ENCODE data around the gene SLC19A1. TPM values are rescaled to one million over a fixed set of nuclear protein-coding genes. Genes with fewer than 3 reads are reported as not detected.
A peak's percentile ranks its signal among the peaks of the same experiment; 100 is the strongest.

SLC19A1 gene
- total RNA-seq, 1 donor from 2014 or later, result 28.2 TPM

DNA sequence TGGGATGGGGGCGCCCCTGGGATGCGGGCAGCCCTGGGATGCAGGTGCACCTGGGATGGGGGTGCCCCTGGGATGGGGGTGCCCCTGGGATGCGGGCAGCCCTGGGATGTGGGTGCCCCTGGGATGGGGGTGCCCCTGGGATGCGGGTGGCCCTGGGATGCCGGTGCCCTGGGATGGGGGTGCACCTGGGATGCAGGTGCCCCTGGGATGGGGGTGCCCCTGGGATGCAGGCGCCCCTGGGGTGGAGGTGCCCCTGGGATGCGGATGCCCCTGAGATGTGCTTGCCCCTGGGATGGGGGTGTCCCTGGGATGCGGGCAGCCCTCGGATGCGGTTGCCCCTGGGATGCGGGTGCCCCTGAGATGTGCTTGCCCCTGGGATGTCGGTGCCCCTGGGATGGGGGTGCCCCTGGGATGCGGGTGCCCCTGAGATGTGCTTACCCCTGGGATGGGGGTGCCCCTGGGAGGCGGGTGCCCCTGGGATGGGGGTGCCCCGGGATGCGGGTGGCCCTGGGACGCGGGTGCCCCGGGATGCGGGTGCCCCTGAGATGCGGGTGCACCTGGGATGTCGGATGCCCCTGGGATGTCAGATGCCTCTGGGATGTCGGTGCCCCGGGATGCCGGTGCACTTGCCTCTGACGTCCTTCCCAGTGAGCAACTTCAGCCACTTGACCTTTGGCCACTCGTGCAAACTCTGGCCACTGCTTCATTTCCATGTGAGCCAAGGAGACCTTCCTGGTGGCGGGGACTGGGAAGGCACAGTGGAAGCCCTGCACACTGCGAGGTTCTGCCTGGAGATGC lies 37.3 kb upstream of the SLC19A1 start:
- no peaks in the 10 kb centered on the region for H3K36me3 Mint-ChIP-seq
- TF ChIP-seq, protein P1, sequence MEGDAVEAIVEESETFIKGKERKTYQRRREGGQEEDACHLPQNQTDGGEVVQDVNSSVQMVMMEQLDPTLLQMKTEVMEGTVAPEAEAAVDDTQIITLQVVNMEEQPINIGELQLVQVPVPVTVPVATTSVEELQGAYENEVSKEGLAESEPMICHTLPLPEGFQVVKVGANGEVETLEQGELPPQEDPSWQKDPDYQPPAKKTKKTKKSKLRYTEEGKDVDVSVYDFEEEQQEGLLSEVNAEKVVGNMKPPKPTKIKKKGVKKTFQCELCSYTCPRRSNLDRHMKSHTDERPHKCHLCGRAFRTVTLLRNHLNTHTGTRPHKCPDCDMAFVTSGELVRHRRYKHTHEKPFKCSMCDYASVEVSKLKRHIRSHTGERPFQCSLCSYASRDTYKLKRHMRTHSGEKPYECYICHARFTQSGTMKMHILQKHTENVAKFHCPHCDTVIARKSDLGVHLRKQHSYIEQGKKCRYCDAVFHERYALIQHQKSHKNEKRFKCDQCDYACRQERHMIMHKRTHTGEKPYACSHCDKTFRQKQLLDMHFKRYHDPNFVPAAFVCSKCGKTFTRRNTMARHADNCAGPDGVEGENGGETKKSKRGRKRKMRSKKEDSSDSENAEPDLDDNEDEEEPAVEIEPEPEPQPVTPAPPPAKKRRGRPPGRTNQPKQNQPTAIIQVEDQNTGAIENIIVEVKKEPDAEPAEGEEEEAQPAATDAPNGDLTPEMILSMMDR (conservative IDR thresholded peaks at IDR 0.05), result no peak
- DNase-seq (ENCODE audit: extremely low spot score, unreplicated experiment), result peak; percentile 65
- no peaks in the 10 kb centered on the region for H3K4me1 Mint-ChIP-seq (ENCODE audit: unreplicated experiment)
- H3K27ac Mint-ChIP-seq, result no peak overlapping the region
- H3K4me3 Mint-ChIP-seq, result no peak overlapping the region
- peaks cover 6% of the 10 kb centered on the region for H3K27me3 Mint-ChIP-seq
- H3K9me3 Mint-ChIP-seq, result no peaks in the 10 kb centered on the region

DNA sequence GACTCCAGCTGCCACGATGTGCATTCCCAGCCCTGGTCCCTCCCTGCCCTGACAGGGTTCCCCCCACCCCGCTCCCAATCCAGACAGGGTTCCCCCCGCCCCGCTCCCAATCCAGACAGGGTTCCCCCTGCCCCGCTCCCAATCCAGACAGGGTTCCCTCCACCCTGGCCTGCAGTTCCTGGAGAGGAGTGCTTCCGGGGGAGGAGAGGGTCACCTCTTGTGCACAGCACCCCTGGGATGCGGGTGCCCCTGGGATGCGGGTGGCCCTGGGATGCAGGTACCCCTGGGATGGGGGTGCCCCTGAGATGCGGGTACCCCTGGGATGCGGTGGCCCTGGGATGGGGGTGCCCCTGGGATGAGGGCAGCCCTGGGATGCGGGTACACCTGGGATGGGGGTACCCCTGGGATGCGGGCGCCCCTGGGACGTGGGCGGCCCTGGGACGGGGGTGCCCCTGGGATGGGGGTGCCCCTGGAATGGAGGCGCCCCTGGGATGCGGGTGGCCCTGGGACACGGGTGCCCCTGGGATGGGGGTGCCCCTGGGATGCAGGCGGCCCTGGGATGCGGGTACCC lies 36.7 kb upstream of the SLC19A1 start:
- peaks cover 6% of the 10 kb centered on the region for H3K27me3 Mint-ChIP-seq
- DNase-seq (ENCODE audit: extremely low spot score, unreplicated experiment), result peak; percentile 64
- H3K36me3 Mint-ChIP-seq, result no peaks in the 10 kb centered on the region
- H3K27ac Mint-ChIP-seq, result no peak overlapping the region
- no peak overlapping the region for H3K4me3 Mint-ChIP-seq
- TF ChIP-seq, protein P1 (conservative IDR thresholded peaks at IDR 0.05), result no peak
- H3K9me3 Mint-ChIP-seq, result no peaks in the 10 kb centered on the region
- H3K4me1 Mint-ChIP-seq (ENCODE audit: unreplicated experiment), result no peaks in the 10 kb centered on the region

DNA sequence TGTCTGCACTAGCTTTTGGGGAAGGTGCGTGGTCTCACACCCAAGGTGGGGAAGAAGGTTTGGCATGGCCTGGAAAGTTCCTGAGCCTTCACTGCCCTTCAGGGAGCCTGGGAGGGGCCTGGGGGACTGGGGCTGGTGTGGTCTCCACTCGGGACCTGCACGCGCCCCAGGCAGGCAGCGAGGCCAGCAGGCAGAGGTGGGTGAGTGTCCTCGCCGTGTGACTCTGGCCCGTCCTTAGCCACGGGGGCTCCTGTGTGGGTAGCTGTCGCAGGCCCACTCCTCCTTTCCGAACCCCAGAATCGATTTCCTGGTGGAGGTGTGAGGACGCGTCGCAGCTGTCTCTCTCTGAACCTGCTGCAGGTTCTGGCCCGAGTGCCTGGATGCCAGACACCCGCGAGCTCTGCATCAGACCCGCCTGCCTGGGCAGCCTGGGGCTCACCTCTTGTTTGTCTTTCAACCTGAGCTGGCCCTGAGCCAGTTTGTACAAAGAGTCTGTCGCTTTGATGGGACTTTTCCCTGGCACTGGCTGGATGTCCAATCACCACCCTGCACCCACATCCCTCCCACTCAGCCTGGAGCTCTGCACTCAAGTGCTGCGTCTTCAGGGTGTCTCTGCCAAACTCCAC lies 36.0 kb upstream of the SLC19A1 start:
- H3K27me3 Mint-ChIP-seq, result peaks cover 10% of the 10 kb centered on the region
- H3K9me3 Mint-ChIP-seq, result no peaks in the 10 kb centered on the region
- H3K4me3 Mint-ChIP-seq, result no peak overlapping the region
- TF ChIP-seq, protein P1 (conservative IDR thresholded peaks at IDR 0.05), result no peak
- peak; percentile 61 for DNase-seq (ENCODE audit: extremely low spot score, unreplicated experiment)
- peaks cover 6% of the 10 kb centered on the region for H3K4me1 Mint-ChIP-seq (ENCODE audit: unreplicated experiment)
- H3K27ac Mint-ChIP-seq, result no peak overlapping the region
- H3K36me3 Mint-ChIP-seq, result no peaks in the 10 kb centered on the region

DNA sequence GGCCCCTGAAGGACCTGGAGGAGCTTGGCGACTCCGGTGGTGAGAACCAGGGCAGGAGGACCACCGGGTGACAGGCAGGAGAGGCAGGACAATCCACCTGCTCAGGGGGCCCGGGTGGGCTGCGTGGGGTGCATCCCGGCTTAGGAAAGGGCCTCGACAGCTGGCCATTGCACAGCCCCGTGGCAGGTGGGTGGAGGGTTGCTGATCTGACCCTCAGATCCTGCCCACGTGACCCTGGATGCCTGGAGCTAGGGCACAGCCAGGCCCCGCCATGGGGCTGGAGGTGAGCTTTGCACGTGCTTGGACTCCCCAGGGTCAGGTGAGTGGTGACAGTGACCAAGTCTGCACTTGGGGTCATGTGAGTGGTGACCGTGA lies 35.5 kb upstream of the SLC19A1 start:
- Mint-ChIP-seq H3K27me3 (peaks cover 13% of the 10 kb centered on the region), H3K36me3 (no peaks in the 10 kb centered on the region), H3K9me3 (no peaks in the 10 kb centered on the region), H3K4me1 (ENCODE audit: unreplicated experiment) (peaks cover 10% of the 10 kb centered on the region), H3K4me3 (no peak overlapping the region), H3K27ac (no peak overlapping the region)
- no peak for DNase-seq (ENCODE audit: extremely low spot score, unreplicated experiment)
- TF ChIP-seq, protein P1 (conservative IDR thresholded peaks at IDR 0.05), result no peak

DNA sequence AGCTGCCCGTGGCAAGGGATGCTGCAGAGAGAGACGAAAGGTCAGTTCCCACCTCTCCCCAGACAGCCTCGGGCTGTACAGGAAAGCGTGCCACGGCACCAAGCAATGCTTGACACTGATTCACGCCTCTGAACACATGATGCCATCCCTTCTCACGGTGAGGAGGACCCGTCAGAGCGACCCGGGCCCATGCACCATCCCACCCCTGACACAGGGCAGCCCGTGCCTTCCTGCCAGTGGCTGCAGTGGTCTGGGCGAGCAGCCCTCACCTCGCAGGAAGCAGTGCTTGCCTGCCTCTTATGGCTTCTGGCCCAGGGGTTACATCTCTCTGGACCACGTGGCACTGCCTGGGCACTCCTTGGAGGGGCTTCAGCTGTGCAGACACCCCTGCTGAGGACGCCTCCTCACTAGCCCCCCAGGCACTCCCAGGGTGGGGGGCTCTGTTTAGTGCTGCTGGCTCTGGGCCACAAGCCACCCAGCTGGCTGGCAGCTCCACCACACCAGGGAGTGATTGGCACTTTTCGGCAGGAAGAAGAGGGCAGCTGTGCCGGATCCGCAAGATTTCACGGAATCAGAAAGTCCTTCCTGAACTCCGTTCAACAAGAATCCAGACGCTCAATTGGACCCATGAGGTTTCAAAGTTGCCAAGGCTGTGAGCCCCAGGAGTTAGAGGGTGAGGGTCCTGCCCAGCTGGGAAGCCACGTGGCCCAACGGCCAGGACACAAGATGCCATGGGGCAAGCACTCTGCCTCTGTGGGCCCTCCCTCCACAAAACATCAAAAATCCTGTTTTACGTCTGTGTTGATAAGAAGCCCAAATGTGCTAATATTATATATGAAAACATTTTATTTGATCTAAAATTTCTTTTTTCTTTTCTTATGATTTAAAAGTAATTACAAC lies 34.8 kb upstream of the SLC19A1 start:
- peaks cover 10% of the 10 kb centered on the region for H3K4me1 Mint-ChIP-seq (ENCODE audit: unreplicated experiment)
- H3K27me3 Mint-ChIP-seq, result peaks cover 13% of the 10 kb centered on the region
- no peaks in the 10 kb centered on the region for H3K9me3 Mint-ChIP-seq
- no peak for DNase-seq (ENCODE audit: extremely low spot score, unreplicated experiment)
- H3K27ac Mint-ChIP-seq, result no peak overlapping the region
- TF ChIP-seq, protein P1 (conservative IDR thresholded peaks at IDR 0.05), result no peak
- H3K4me3 Mint-ChIP-seq, result no peak overlapping the region
- H3K36me3 Mint-ChIP-seq, result no peaks in the 10 kb centered on the region
